PC-9 (cell line): ENCODE measurements around the gene MVP.

ENCODE experiments used
- EZH2 ChIP-seq: fragments of 200-600 bp; sonication (generic); IDR thresholded peaks from 2 replicates; pipeline ENCODE4 v1.8.0; 2017; ENCODE audit warnings: antibody characterized with exemption, low read depth
- TF ChIP-seq, protein P1 (sequence below): fragments of 200-600 bp; sonication (generic); conservative IDR thresholded peaks from 2 replicates; pipeline ENCODE4 v1.6.1; 2017; ENCODE audit warnings: mixed run types, antibody characterized with exemption, mild to moderate bottlenecking, moderate library complexity

DNA sequence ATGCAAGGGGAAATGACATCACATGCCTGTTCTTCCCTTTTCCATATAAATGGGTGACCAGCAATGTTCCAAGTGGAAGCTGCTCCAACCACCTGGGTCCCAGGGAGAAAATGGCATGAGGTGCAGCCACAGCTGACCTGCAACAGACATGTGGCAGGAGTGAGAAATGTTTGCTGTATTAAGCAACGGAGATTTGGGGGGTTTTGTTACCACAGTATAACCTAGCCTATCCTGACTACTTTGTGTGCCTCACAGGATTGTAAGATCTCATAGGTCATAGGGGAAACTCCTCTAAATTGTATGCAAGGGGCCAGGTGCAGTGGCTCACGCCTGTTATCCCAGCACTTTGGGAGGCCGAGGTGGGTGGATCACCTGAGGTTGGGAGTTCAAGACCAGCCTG, 30.7 kb downstream of the MVP start:
- TF ChIP-seq, protein P1, sequence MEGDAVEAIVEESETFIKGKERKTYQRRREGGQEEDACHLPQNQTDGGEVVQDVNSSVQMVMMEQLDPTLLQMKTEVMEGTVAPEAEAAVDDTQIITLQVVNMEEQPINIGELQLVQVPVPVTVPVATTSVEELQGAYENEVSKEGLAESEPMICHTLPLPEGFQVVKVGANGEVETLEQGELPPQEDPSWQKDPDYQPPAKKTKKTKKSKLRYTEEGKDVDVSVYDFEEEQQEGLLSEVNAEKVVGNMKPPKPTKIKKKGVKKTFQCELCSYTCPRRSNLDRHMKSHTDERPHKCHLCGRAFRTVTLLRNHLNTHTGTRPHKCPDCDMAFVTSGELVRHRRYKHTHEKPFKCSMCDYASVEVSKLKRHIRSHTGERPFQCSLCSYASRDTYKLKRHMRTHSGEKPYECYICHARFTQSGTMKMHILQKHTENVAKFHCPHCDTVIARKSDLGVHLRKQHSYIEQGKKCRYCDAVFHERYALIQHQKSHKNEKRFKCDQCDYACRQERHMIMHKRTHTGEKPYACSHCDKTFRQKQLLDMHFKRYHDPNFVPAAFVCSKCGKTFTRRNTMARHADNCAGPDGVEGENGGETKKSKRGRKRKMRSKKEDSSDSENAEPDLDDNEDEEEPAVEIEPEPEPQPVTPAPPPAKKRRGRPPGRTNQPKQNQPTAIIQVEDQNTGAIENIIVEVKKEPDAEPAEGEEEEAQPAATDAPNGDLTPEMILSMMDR = no peak
- TF ChIP-seq EZH2 = no peak
